ENCODE data around the gene COMMD6. TPM values are rescaled to one million over a fixed set of nuclear protein-coding genes. Genes with fewer than 3 reads are reported as not detected.

COMMD6 gene
- total RNA-seq, 1 donor from 2014 or later, result 140 TPM

- Mint-ChIP-seq H3K4me3 (ENCODE audit: unreplicated experiment) (no peak overlapping the region), H3K9me3 (ENCODE audit: low read depth) (no peaks in the 10 kb centered on the region), H3K4me1 (ENCODE audit: low read depth) (peaks cover 9% of the 10 kb centered on the region), H3K27me3 (ENCODE audit: low read depth) (no peaks in the 10 kb centered on the region), H3K36me3 (ENCODE audit: low read depth) (no peaks in the 10 kb centered on the region), H3K27ac (ENCODE audit: unreplicated experiment) (no peak overlapping the region)
- TF ChIP-seq CTCF (IDR thresholded peaks at IDR 0.05), result no peak
- no peak for DNase-seq (ENCODE audit: low spot score)
Observed at GRCh38 chr13:75544681-75545330, 7.2 kb upstream of the COMMD6 start.

GRCh38 chr13:75541961-75542360, 4.3 kb upstream of the COMMD6 start:
- no peak overlapping the region for H3K27ac Mint-ChIP-seq (ENCODE audit: unreplicated experiment)
- no peak for TF ChIP-seq CTCF (IDR thresholded peaks at IDR 0.05)
- H3K27me3 Mint-ChIP-seq (ENCODE audit: low read depth), result no peaks in the 10 kb centered on the region
- DNase-seq (ENCODE audit: low spot score), result no peak
- H3K4me3 Mint-ChIP-seq (ENCODE audit: unreplicated experiment), result no peak overlapping the region
- peaks cover 9% of the 10 kb centered on the region for H3K4me1 Mint-ChIP-seq (ENCODE audit: low read depth)
- H3K9me3 Mint-ChIP-seq (ENCODE audit: low read depth), result peaks cover 3% of the 10 kb centered on the region
- H3K36me3 Mint-ChIP-seq (ENCODE audit: low read depth), result no peaks in the 10 kb centered on the region

- no peak for TF ChIP-seq CTCF (IDR thresholded peaks at IDR 0.05)
- Mint-ChIP-seq H3K36me3 (ENCODE audit: low read depth) (no peaks in the 10 kb centered on the region), H3K27ac (ENCODE audit: unreplicated experiment) (no peak overlapping the region), H3K4me1 (ENCODE audit: low read depth) (peaks cover 15% of the 10 kb centered on the region), H3K27me3 (ENCODE audit: low read depth) (no peaks in the 10 kb centered on the region), H3K9me3 (ENCODE audit: low read depth) (peaks cover 3% of the 10 kb centered on the region), H3K4me3 (ENCODE audit: unreplicated experiment) (no peak overlapping the region)
- DNase-seq (ENCODE audit: low spot score), result no peak
Observed at GRCh38 chr13:75541287-75541686, 3.6 kb upstream of the COMMD6 start.

GRCh38 chr13:75533861-75534260, 3.8 kb downstream of the COMMD6 start:
- no peak overlapping the region for H3K27ac Mint-ChIP-seq (ENCODE audit: unreplicated experiment)
- H3K4me3 Mint-ChIP-seq (ENCODE audit: unreplicated experiment), result no peak overlapping the region

GRCh38 chr13:75530549-75530961, 7.1 kb downstream of the COMMD6 start:
- H3K9me3 Mint-ChIP-seq (ENCODE audit: low read depth), result no peaks in the 10 kb centered on the region
- peaks cover 12% of the 10 kb centered on the region for H3K36me3 Mint-ChIP-seq (ENCODE audit: low read depth)
- no peaks in the 10 kb centered on the region for H3K27me3 Mint-ChIP-seq (ENCODE audit: low read depth)

More at GRCh38 chr13:75533861-75534260, 3.8 kb downstream of the COMMD6 start:
- H3K36me3 Mint-ChIP-seq (ENCODE audit: low read depth), result peaks cover 6% of the 10 kb centered on the region
- no peaks in the 10 kb centered on the region for H3K27me3 Mint-ChIP-seq (ENCODE audit: low read depth)
- no peak for DNase-seq (ENCODE audit: low spot score)
- peaks cover 33% of the 10 kb centered on the region for H3K4me1 Mint-ChIP-seq (ENCODE audit: low read depth)
- no peak for TF ChIP-seq CTCF (IDR thresholded peaks at IDR 0.05)
- H3K9me3 Mint-ChIP-seq (ENCODE audit: low read depth), result peaks cover under 1% of the 10 kb centered on the region

More at GRCh38 chr13:75530549-75530961, 7.1 kb downstream of the COMMD6 start:
- Mint-ChIP-seq H3K4me3 (ENCODE audit: unreplicated experiment) (no peak overlapping the region), H3K27ac (ENCODE audit: unreplicated experiment) (no peak overlapping the region), H3K4me1 (ENCODE audit: low read depth) (peaks cover 15% of the 10 kb centered on the region)
- no peak for DNase-seq (ENCODE audit: low spot score)
- TF ChIP-seq CTCF (IDR thresholded peaks at IDR 0.05), result no peak
